PC-3 (cell line): ENCODE results near the gene SKAP1.
A peak's percentile ranks its signal among the peaks of the same experiment; 100 is the strongest.

Experiments used
- EZH2 ChIP-seq: fragments of 300-600 bp; sonication (generic); IDR thresholded peaks from one replicate; pipeline ENCODE4 v1.6.1; 2017; ENCODE audit warnings: antibody characterized with exemption, mild to moderate bottlenecking, low read length; ENCODE audit not compliant: unreplicated experiment
- TF ChIP-seq, protein P1 (sequence below): fragments of 300-600 bp; sonication (generic); conservative IDR thresholded peaks from 2 replicates; pipeline ENCODE4 v1.5.1; 2017; ENCODE audit warnings: antibody characterized with exemption, low read depth, mild to moderate bottlenecking, low read length

DNA sequence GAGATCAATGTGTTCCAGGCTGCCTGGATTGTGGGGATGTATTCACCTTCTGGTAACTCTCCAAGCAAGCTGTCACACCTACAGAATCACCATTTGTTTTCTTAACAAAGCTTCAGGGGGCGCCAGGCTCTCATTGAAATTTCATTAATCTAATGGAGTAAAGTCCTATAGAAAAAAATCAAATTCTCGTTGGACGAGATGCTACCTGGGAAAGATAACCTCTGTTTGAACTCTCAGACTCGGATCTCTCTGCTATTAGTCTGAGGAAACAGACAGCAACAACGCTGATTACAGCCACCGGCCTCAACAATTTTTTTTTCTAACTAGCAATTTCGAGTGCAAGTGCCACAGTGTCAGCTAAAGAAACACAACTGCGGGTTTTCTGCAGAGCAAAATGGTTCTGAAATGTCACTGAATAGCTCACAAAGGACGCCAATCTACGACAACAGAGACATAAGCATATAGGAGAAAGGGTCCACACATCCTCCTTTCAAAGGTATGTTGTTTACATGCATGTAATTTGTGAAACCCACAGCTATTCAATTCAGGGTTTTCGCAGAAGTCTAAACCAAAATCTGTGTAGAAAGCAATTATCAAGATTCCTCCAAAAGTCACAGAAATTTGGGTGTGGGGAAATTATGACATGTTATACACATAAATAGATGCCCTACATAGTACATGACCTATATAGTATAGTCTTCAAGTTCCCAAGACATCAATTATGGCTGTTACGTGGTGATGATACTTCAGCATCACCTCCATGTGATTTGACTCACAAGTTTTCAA lies 135.8 kb downstream of the SKAP1 start:
- TF ChIP-seq, protein P1, sequence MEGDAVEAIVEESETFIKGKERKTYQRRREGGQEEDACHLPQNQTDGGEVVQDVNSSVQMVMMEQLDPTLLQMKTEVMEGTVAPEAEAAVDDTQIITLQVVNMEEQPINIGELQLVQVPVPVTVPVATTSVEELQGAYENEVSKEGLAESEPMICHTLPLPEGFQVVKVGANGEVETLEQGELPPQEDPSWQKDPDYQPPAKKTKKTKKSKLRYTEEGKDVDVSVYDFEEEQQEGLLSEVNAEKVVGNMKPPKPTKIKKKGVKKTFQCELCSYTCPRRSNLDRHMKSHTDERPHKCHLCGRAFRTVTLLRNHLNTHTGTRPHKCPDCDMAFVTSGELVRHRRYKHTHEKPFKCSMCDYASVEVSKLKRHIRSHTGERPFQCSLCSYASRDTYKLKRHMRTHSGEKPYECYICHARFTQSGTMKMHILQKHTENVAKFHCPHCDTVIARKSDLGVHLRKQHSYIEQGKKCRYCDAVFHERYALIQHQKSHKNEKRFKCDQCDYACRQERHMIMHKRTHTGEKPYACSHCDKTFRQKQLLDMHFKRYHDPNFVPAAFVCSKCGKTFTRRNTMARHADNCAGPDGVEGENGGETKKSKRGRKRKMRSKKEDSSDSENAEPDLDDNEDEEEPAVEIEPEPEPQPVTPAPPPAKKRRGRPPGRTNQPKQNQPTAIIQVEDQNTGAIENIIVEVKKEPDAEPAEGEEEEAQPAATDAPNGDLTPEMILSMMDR: peak; percentile 32; the same call in 1 of the 2 replicates
- no peak for TF ChIP-seq EZH2
